Hematopoietic multipotent progenitor cell treated with erythropoietin and hydrocortisone succinate and interleukin-3 and kit ligand, for 6 days (in vitro differentiated cells): ENCODE measurements around the gene SH2D7.
"Not testable (repeated sequence)": the region's sequence is repeated elsewhere in the genome, so short reads cannot be mapped to it uniquely, and the experiment has no call there.

ENCODE experiments used
- DNase-seq: peaks from one replicate; pipeline ENCODE4 v3.0.0-alpha.2; 2015

SH2D7 gene

GRCh38 chr15:78146425-78147154 lies 54.2 kb downstream of the SH2D7 start:
- DNase-seq: no peak

GRCh38 chr15:78147566-78147965 lies 55.2 kb downstream of the SH2D7 start:
- DNase-seq: no peak

- peak; percentile 19 for DNase-seq
These were observed 56.2 kb downstream of the SH2D7 start for GRCh38 chr15:78148392-78149067.

- DNase-seq: peak; percentile 98
These were observed 56.9 kb downstream of the SH2D7 start, which contains the start of gene IDH3A for GRCh38 chr15:78149068-78149804. Gene IDH3A, plus strand, starts transcription at chr15:78149362. Its CDS starts 42 bp downstream, at chr15:78149404.

- DNase-seq: peak; percentile 23
These were observed 57.7 kb downstream of the SH2D7 start for GRCh38 chr15:78149805-78150751.

GRCh38 chr15:78151075-78151474 lies 58.7 kb downstream of the SH2D7 start:
- not testable (repeated sequence) for DNase-seq
